ENCODE results near the gene TCF4.

The TCF4 gene

GRCh38 chr18:55206927-55207326 lies 381.1 kb downstream of the TCF4 start:
- no peak for TF ChIP-seq CTCF (IDR thresholded peaks at IDR 0.05; ENCODE audit: poor library complexity, severe bottlenecking)
- no peaks in the 10 kb centered on the region for H3K36me3 ChIP-seq (ENCODE audit: low read depth)
- H3K4me3 ChIP-seq (ENCODE audit: severe bottlenecking): no peak overlapping the region
- ATAC-seq (ENCODE audit: low read depth): no peak
- no peaks in the 10 kb centered on the region for H3K4me1 ChIP-seq (ENCODE audit: insufficient read depth, poor library complexity, severe bottlenecking)
- no peaks in the 10 kb centered on the region for H3K27me3 ChIP-seq (ENCODE audit: insufficient read depth, poor library complexity, severe bottlenecking)
- no peak overlapping the region for H3K27ac ChIP-seq (ENCODE audit: poor library complexity, severe bottlenecking)
- no peak for DNase-seq (ENCODE audit: low spot score)
- H3K9me3 ChIP-seq (ENCODE audit: severe bottlenecking): no peaks in the 10 kb centered on the region

GRCh38 chr18:55202232-55202917 lies 385.6 kb downstream of the TCF4 start:
- TF ChIP-seq CTCF (IDR thresholded peaks at IDR 0.05; ENCODE audit: poor library complexity, severe bottlenecking): no peak
- ATAC-seq (ENCODE audit: low read depth): no peak
- H3K4me1 ChIP-seq (ENCODE audit: insufficient read depth, poor library complexity, severe bottlenecking): no peaks in the 10 kb centered on the region
- DNase-seq (ENCODE audit: low spot score): no peak
- no peak overlapping the region for H3K4me3 ChIP-seq (ENCODE audit: severe bottlenecking)
- no peaks in the 10 kb centered on the region for H3K9me3 ChIP-seq (ENCODE audit: severe bottlenecking)
- no peak overlapping the region for H3K27ac ChIP-seq (ENCODE audit: poor library complexity, severe bottlenecking)
- no peaks in the 10 kb centered on the region for H3K36me3 ChIP-seq (ENCODE audit: low read depth)
- H3K27me3 ChIP-seq (ENCODE audit: insufficient read depth, poor library complexity, severe bottlenecking): no peaks in the 10 kb centered on the region

GRCh38 chr18:55199291-55199963 lies 388.6 kb downstream of the TCF4 start:
- Histone ChIP-seq H3K4me1 (ENCODE audit: insufficient read depth, poor library complexity, severe bottlenecking) (no peaks in the 10 kb centered on the region), H3K27me3 (ENCODE audit: insufficient read depth, poor library complexity, severe bottlenecking) (no peaks in the 10 kb centered on the region), H3K27ac (ENCODE audit: poor library complexity, severe bottlenecking) (no peak overlapping the region), H3K9me3 (ENCODE audit: severe bottlenecking) (no peaks in the 10 kb centered on the region), H3K4me3 (ENCODE audit: severe bottlenecking) (no peak overlapping the region), H3K36me3 (ENCODE audit: low read depth) (no peaks in the 10 kb centered on the region)
- ATAC-seq (ENCODE audit: low read depth) (no peak), DNase-seq (ENCODE audit: low spot score) (no peak)
- TF ChIP-seq CTCF (IDR thresholded peaks at IDR 0.05; ENCODE audit: poor library complexity, severe bottlenecking): no peak

- H3K27ac ChIP-seq (ENCODE audit: poor library complexity, severe bottlenecking): no peak overlapping the region
- no peaks in the 10 kb centered on the region for H3K27me3 ChIP-seq (ENCODE audit: insufficient read depth, poor library complexity, severe bottlenecking)
- no peak for DNase-seq (ENCODE audit: low spot score)
- no peak for TF ChIP-seq CTCF (IDR thresholded peaks at IDR 0.05; ENCODE audit: poor library complexity, severe bottlenecking)
- no peaks in the 10 kb centered on the region for H3K4me1 ChIP-seq (ENCODE audit: insufficient read depth, poor library complexity, severe bottlenecking)
- no peaks in the 10 kb centered on the region for H3K36me3 ChIP-seq (ENCODE audit: low read depth)
- H3K9me3 ChIP-seq (ENCODE audit: severe bottlenecking): no peaks in the 10 kb centered on the region
- H3K4me3 ChIP-seq (ENCODE audit: severe bottlenecking): no peak overlapping the region
- no peak for ATAC-seq (ENCODE audit: low read depth)
These were observed 392.1 kb downstream of the TCF4 start for GRCh38 chr18:55195863-55196262.

GRCh38 chr18:55189972-55190371 lies 398.0 kb downstream of the TCF4 start:
- H3K4me3 ChIP-seq (ENCODE audit: severe bottlenecking): no peak overlapping the region
- ATAC-seq (ENCODE audit: low read depth) (no peak), DNase-seq (ENCODE audit: low spot score) (no peak)
- no peaks in the 10 kb centered on the region for H3K9me3 ChIP-seq (ENCODE audit: severe bottlenecking)
- H3K27me3 ChIP-seq (ENCODE audit: insufficient read depth, poor library complexity, severe bottlenecking): no peaks in the 10 kb centered on the region
- no peaks in the 10 kb centered on the region for H3K36me3 ChIP-seq (ENCODE audit: low read depth)
- no peaks in the 10 kb centered on the region for H3K4me1 ChIP-seq (ENCODE audit: insufficient read depth, poor library complexity, severe bottlenecking)
- H3K27ac ChIP-seq (ENCODE audit: poor library complexity, severe bottlenecking): no peak overlapping the region
- TF ChIP-seq CTCF (IDR thresholded peaks at IDR 0.05; ENCODE audit: poor library complexity, severe bottlenecking): no peak
